GM18519 (cell line): ENCODE results near the gene XRCC3.

Experiments used
- ATAC-seq: cut with Tn5 transposase; IDR thresholded peaks from one replicate; pipeline ENCODE4 v1.9.1; 2021; ENCODE audit warnings: mild to moderate bottlenecking, moderate library complexity; ENCODE audit not compliant: unreplicated experiment, low FRiP score

XRCC3 gene

DNA sequence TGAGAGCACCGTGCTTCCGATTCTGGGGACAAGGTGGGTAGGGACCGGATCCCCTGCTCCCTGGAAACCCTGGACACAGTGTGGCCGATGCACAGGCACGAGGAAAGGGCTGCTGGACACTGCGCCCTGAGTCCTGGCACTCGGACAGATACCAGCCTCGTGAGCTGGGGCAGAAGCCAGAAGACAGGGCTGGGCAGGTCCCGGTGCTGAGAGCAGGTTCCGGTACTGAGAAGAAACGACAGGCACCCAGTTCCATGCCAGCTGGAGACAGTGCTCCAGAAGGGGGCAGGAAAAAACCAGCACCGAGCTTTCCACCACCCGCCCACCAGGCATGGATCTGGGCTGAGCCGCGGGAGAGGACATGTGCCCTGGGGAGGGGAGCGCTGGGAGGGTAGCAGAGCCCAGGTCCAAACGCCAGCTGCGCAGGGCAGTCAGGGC is 6.5 kb downstream of the XRCC3 start:
- no peak for ATAC-seq

GRCh38 chr14:103707329-103708263 is 7.7 kb downstream of the XRCC3 start:
- ATAC-seq: no peak

- no peak for ATAC-seq
These were observed 8.5 kb downstream of the XRCC3 start for GRCh38 chr14:103706551-103707328.

DNA sequence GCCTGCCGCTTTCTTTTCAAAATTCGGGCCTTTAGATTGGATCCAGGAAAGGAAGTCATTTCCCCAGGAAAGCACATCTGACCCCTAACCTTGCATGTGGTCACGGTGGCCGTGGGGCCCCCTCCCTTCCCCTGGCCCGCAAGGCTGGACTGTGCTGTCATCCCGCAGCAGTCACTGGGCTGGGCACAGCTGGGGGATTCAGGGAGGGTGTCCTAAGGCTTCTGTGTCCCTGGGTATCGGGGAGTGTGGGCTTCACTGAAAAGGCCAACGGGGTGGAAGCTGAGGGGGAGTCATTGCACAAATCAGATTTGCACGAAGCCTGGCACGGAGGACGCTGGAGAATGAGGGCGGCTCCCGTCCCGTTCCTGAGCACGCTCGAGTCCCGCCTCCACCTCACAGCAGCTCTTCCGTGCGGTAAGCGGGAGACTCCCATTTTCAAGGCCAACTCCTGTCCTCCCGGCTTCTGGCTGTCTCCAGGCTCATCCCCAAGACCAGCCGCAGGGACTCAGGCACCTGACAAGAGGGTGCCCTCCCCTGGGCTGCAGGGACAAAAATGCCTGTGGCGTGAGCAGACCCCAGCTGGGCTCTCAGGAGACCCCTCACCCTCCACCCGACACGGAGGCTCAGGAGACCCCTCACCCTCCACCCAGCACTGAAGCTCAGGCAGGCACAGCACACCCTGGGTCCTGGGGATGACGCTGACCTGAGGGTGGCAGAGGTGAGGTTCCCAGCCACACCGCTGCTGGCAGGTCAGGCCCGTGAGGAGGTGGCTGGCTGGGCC is 9.6 kb downstream of the XRCC3 start:
- no peak for ATAC-seq

DNA sequence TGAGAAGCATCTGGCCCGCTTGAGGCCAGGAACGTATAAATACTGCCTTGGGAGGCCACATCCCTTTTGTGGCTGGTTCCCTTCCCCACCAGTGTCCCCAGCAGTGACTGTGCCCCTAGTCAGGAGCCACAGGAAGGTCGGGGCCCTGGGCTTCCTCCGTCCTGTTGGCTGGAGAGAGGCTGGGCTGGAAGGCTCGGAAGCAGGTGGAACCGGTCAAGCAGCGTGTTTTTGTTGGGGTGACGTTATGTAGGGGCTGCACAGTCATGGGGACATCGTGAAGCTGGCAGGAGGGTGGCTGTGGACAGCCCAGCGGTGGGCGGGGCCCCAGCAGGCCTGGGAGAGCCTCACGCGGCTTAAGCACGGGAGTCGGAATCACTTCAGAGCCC is 10.1 kb downstream of the XRCC3 start:
- no peak for ATAC-seq

- ATAC-seq: no peak
These were observed 10.5 kb downstream of the XRCC3 start for GRCh38 chr14:103704708-103705107.

DNA sequence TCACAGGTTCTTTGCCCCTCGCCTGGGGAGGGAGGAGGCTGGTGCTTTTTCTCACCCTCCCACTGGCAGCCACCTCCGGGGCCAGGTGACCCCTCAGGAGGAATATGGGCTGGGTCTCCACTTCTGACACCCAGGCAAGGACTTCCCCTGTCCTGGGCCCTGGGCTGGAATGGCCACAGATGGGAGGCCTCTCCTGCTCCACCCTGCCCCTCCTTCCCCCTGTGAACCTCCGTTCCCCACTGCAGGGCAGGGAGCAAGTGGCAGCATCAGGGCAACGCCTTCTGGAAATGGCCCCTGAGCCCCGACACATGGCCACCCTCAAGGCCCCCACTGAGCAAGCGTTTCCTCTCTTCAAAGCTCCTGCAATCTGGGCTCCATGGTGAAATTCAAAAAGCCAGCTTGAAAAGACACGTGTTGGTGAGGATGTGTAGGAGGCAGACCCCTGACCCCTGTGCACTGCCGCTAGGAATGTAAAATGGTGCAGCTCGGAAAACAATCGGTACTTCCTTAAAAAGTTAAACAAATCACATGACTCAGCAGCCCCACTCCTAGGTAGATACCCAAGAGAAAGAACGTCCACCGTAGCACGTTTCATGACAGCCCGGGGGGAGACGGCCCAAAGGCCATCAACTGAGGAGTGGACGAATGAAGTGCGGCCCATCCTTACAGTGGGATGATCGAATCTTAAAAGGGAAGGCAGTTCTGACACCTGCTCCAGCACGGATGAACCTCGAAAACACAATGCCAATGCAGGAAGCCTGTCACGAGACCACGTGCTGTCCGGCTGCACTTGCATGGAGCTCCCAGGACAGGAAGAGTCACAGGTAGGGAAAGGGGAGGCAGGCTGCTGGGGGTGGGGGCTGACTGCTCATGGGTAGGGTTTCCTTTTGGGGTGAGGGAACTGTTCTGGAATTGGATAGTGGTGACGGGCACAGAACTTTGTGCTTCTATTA is 11.5 kb downstream of the XRCC3 start:
- ATAC-seq: no peak

DNA sequence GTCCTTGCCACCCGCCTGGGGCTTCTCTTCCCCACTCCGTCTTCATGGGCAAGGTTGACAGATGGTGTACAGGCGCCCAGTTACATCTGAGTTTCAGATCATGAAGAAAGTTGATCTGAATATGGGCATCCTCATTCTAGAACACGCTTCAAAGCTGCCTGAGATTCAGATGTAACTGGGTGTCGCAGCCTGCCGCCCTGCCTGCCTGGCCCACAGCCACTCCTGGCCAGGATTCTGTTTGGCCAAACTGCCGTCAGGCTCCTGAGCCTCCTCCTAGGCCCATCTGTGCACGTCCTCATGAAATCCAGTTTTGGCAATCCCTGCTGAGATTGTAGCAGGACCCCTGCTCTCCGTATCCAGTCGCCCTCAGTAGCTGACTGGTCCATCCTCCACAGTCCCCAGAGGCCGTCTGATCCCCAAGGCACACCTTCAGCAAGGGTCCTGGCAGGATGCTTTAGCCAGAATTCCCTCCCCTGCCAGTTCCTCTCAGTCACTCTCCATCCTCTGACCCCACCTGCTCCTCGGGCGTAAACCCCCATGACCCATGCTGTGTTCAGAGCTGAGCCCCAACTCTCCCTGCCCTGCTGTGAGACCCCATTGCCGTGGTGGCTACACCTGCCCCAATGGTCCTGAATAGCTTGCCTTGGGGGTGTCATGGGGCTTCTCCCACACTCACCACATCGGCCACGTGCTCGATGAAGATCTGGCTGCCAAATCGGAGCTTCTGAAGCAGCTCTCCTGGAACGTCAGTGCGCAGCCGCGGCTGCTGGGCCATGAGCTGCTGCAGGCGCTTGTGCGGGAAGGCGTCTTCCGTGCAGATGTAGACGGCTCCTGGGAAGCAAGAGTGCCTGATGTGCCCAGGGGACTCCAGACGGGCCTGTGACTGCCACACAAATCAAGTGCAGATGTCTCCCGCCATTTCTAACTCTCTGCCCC is 12.5 kb downstream of the XRCC3 start:
- no peak for ATAC-seq

DNA sequence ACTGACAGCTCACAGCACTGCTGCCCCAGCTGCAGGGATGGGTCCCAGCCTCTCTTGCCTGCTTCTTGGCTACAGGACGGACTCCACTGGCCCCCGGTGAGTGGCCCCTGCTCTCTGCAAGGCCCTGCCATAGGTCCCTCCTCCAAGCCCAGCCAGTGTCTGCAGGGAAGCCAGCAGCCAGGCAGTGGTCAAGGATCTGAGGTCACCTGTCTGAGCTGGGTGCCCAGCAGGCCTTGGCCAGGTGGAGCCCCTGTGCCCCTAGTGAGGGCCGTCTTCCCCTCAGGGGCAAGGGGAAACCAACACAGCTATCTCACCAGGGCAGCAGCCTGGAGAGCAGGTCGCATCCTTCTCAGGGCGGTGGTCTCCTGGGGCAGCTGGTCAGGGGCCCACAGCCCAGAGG is 13.2 kb downstream of the XRCC3 start:
- no peak for ATAC-seq

DNA sequence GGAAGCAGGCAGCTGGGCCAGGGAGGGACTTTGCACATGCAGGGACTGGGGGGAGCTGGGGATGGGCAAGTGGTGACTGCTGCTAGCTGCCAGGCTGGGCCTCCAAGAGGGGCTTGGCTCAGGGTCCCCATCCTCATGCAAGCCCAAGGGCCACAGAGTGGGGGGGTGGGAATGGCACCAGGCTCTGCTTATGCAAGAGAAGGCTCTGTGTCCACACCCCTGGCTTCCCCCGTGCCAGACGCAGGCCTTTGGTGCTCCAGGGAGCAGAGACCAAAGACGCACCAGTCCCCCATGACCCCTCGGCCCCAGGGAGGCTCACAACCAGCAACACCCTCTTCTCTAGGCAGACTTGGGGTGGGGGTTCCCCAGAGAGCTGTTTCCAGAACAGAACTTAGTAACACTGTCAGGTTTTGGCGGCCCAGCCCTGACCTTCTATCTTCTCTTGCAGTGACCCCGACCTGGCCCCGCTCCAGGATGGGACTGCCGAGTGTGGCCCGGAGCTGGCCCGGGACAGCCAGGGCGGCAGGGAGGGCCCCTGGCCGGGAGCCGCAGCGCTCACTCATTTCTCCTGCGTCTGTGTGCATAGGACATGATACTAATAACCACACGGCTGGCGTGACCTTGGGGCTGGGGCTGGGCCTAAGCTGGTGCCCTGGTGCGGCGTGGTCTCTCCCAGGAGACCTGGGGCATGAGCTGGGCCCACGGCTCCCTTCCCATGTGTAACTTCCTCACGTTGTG is 14.3 kb downstream of the XRCC3 start:
- no peak for ATAC-seq

- no peak for ATAC-seq
These were observed 15.1 kb downstream of the XRCC3 start for GRCh38 chr14:103699901-103700752.

DNA sequence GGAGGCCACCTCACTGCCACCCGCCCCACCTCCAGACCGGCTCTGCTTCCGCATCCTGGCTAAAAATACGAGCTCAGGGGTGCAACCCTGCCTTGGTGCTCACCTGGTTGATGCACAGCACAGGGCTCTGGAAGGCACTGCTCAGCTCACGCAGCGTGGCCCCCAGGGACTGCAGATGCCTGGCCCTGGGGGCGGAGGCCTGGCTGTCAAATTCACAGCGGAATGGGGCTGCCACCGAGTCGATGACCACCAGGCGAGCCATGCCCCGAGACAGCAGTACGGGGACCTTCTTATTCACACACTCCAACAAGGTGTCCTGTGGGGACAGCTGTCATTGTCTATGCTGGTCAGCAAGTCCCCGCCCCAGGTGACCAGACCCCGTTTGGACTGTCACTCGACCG is 16.0 kb downstream of the XRCC3 start:
- ATAC-seq: no peak

GRCh38 chr14:103698380-103699260 is 16.6 kb downstream of the XRCC3 start:
- ATAC-seq: no peak

DNA sequence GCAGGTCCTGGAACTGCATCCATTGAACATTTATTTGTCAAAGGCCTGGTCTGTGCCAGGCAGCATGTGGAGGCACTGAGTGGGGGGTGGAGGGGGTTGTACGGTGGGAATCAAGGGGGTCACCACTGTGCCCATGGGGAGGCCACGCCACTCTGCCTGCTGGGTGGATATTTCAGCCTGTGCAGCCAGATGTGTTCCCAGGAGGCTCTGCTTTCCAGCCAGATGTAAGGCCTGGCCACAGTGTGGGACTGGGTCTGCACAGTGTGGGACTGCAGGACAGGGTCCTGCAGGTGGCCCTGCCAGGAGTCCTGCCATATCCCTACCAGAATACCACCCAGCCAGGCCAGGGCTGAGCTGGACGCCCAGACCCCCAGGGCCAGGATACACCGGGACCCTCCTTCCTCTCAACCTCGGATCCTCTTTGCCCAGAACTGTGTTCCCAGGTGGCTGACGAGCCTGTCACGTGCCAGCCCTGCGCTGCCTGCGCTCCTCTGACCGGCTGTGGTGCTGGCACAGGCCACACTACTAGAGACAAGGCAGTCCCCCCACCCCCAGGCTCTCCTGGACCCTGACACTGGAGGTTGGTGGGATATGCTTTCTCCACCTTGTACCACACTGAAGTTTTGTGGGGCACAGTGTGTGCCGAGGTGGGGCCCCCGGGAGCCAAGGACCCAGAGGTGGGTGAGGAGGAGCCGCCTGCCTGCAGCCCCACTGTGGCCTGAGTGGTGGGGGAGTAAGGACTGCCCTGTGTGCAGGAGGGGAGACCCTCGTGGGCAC is 17.5 kb downstream of the XRCC3 start:
- ATAC-seq: no peak

DNA sequence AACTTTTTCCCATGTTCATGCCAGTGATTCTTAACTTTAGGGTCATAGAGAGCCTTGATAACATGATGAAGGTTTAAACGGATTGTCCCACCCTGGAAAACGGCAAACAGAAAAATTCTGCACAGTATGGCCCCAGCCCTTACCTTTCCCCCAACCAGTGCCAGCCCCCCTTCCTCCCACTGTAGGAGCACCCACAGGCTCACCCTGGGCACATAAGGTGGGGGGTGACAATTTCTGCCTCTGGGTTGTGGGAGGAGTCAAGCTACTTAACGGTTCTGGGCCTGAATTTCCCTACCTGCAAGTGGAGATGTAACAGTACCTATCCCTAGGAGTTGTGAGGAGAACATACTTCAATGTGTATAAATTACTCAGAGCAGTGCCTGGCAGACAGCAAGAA is 18.0 kb downstream of the XRCC3 start:
- no peak for ATAC-seq
